ENCODE data around the gene ERMARD.

Gene ERMARD

DNA sequence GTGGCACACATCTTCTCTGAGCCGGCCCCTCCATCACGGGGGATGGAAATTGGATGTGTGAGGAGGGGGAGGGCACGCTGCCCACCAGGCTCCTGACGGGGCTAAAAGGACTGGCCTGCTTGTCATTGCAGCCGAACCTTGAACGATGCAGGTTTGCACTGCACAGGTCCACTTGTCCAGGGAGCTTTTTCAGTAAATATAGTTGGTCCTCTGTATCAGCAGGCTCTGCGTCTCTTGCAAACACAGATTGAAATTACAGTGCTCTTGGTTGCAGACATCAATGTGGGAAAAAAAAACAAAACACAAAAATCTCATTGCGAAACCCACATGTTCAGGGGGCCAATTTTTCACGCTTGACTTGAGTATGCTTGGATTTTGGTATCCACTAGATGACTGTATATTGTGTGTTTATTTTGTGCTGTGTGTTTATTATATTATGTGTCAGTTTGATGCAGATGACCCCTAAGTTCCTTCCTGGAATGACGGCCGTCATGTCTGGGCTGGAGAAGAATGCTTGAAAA, 29.2 kb downstream of the ERMARD start:
- DNase-seq (ENCODE audit: insufficient read length, low spot score) (no peak), FAIRE-seq (no peak)

DNA sequence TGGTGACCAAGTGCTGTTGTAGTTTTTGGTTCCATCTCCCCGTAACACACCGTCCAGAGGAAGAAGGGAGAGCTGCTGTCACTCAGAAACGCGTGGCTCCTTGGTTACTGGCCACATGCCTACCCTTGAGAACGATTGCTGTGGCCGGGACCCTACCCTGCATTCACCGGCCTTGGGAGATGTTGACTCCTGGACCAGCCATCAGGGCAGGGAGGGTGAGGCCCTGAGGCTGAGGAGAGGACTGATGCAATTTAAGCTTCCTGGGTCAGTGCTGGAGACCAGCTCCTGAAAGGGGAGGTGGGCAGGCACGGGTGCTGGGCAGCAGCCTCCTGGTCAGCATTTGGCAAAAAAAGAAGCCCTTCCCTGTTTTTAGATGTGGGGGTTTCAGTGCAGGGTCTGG, 31.5 kb downstream of the ERMARD start:
- DNase-seq (ENCODE audit: insufficient read length, low spot score) (no peak), FAIRE-seq (no peak)

DNA sequence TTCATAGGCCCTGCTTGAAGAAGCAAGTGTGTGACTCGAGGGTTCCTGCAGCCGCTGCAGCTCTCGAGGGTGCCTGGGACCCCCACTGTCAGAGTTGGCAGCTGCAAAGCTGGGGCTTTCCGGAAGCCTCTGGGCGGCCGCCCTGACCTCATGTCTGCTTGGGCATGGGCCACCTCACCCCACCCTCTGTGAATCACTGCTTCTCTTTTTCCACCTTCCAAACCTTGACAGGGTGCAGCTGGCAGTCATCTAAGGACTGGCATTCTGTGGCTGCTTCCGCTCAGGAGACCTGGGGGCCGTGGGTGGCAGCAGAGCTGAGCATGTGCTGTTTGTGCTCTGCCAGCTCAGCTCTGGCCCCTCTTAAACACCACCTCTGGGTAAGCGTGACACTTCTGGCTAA, 32.0 kb downstream of the ERMARD start:
- FAIRE-seq (no peak), DNase-seq (ENCODE audit: insufficient read length, low spot score) (no peak)

DNA sequence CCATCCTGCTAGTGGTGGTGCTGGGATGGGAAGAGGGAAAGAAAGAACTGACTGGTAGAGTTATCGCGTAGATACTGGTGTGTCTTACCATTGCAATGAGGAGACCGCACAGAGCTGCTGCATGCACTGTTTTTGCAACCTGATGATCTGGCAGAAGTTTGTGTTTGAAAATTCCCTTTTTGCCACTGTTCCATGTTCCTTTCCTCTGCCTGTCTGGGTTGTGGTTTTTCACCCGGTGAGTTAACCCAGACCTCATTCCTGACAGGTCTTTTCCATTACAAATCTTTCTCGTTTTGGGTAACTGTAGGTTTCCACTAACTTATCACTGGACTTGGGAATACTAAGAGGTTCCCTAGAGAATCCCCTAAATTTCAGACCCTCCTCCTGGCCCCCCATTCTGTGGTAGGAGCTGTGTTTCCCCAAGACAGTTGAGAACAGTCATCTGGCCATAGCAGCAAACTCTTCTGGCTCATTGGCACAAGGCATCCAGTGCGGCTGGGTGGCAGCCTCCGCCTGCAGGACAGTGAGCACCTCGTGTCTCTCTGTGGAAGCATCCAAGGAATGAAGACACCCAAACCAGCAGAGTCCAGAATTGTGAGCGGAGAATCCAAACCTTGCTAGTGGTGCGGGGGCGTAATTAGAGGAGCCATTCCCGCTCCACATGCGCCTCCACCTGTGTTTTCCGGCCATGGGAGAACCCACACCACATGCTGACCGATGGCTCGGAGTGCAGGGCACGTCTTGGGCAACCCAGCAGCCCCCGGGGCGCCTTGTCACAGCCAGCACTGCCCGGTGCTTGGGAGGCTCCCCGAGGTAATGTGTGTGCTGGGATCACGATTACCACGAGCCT, 32.8 kb downstream of the ERMARD start:
- FAIRE-seq (no peak), DNase-seq (ENCODE audit: insufficient read length, low spot score) (no peak)

DNA sequence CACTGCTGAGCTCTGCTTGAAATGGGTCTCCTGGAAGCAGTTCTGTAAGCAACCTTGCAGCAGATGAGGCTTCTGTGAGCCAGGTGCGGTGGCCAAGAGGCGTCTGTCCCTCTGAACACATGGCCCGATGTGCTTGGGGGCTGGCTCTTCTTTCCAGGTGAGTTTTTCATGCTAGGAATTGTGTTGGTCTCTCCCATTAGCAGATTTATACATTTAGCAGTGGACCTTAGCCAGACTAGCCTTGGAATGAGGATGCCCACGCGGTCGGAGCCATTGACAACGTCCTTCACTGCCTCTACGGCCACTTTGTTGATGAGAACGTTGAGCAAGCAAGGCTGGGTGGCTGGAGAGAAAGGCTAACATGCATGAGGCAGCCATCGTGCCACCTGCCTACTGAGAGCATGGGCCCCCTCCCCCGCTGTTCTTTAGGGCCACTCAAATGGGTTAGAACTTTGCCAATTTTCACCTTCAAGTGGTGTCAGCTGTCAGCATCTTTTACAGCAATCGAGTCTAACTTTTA, 33.5 kb downstream of the ERMARD start:
- FAIRE-seq (no peak), DNase-seq (ENCODE audit: insufficient read length, low spot score) (no peak)

DNA sequence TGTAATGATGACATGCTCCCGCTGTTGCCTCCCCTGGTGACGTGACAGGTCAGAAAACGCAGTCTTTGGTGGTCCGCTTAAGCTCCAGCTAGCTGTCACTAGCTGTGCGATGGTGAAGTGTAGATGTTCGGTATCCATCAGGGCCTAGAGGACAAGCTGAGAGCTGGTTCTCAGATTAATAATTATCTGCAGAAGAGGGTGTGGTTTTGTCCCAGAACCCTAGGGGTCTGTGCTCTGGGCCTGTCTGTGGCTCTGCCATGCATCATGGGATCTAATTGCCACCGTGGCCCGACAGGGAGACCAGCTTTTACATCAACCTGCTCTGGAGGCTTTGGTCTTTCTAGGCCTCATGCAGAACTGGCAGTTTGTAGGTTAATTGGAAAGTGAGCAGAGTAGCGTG, 34.1 kb downstream of the ERMARD start:
- DNase-seq (ENCODE audit: insufficient read length, low spot score) = no peak
- FAIRE-seq = no peak

DNA sequence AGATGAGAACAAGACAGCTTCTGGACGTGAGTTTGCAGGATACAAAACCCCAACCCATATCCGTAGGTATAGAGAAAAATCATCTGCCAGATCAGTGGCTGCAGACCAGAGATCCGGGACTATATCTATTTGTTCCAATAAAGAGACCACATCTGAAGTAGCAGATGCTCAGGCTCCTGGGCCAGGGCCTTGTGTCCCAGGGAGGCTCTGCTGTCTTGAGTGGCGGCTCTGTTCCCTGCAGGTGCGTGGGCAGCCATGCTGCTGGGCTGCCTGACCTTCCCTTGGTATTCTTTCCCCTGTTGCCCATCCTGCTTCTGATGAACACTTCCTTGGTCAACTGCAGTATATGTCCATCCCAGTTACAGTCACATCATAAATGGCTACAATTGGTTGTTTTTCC, 34.9 kb downstream of the ERMARD start:
- DNase-seq (ENCODE audit: insufficient read length, low spot score) (no peak), FAIRE-seq (no peak)

DNA sequence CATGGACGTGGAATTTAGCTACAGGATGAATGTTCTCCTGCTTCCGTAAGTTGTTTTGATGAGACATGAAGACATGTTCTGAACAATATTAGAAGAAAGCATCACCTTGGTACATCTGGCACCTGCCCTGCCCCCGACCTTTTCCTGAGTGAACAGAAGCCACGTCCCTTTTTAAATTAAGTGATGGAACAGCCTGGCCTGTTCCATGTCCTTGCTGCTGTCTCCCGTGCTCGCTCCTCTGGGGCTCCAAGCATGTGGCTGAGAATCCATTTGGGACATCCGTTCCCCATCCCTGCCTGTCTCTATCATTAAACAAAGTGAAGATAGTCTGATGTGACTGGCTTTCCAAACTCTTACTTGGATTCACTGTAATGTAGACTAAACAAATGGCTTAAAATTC, 36.4 kb downstream of the ERMARD start:
- DNase-seq (ENCODE audit: insufficient read length, low spot score) (no peak), FAIRE-seq (no peak)

DNA sequence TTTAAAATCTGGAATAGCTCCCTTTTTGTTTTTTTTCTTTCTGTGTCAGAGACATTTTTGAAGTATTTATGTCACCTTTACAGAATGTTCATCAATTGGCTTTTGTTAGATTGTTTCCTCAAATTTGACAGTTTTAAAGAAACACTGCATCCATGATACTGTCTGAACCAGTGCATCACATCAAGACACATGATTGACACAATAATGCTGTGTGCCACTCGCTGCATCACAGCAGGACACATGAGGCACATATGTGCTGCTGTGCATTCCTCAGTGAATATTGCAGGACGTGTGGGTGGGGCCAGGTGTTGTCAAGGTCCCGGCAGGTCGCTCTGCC, 37.4 kb downstream of the ERMARD start:
- FAIRE-seq (no peak), DNase-seq (ENCODE audit: insufficient read length, low spot score) (no peak)

DNA sequence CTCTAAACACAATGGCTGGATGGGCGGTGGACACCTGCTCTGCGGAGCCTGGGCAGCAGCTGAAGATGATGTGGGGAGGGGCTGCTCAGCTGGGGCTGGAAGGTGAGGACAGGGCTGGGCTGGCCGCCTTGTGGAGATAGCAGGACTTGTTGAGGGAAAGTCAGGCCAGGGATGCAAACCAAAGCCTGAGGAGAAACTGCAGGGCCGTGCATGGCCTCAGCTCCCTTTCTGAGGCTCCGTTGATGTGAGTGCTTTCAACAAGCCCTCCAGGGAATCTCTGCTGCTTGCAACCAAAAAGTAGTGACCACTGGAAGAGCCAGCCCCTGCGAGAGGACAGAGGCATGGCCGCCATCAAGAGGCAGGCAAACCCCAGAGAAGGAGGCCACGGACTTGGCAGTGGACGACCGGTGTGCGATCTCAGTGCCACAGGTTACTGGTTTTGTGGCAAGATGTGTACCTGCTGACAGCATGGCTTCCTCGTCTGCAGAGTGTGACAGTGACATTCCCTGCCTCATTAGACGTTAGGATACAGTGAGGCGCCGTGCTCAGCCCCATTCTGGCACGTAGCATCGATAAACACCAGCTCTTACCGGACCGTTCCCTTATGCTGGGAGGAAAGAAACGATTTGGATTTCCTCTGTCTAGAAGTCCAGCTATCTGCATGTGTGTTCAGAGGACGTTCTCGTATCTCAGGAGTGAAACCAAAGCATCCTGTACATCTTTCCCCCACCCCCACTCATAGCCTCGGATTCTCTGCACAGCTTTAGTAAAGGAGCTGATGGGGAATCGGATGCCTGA, 37.9 kb downstream of the ERMARD start:
- FAIRE-seq (no peak), DNase-seq (ENCODE audit: insufficient read length, low spot score) (no peak)

DNA sequence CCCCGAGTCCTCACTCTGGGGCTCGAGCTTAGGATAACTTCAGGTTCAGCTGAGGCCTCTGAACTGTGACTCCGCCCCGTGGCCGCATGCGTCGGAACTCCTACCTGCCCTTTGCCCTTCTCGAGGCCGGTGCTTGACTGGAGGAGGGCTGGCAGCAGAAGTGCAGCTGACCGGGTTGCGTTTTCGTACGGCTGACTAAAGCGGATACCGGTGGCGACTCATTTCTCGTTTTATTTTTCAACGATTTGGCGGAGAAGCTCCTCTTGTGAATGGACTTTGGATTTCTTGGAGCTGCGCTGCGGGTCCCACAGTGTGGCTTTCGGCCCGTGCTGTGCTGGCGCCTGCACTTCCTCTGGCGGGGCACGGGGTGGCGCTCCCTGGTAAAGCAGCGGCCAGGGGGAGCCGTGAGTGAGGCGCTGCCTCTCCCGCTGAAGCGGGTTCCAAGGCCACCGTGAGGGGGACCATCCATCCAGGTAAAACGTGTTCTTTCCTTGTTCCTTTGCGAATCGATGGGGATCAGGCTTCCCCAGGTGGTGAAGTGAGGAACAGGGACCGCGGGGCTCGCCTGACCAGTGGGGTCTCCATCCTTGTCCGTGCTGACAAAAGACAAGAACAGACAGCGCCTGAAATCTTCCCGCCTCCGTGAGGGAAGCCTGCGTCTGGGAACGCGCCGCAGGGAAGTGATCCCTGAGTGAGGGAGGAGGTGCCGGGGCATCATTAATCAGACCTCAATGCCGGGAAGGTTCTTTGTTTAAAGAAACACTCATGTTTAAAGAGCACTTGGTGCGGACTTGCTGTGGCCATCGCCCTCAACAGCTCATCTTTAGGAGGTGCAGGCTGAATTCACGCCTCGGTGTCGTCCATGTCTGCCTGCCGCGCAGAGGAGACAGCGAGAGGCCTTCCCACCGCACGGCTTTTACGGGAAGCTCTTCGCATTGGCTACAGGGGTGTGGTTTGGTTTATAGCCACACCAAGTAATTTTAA, 38.8 kb downstream of the ERMARD start:
- peak; percentile 78 for DNase-seq (ENCODE audit: insufficient read length, low spot score)
- FAIRE-seq = peak; percentile 78

DNA sequence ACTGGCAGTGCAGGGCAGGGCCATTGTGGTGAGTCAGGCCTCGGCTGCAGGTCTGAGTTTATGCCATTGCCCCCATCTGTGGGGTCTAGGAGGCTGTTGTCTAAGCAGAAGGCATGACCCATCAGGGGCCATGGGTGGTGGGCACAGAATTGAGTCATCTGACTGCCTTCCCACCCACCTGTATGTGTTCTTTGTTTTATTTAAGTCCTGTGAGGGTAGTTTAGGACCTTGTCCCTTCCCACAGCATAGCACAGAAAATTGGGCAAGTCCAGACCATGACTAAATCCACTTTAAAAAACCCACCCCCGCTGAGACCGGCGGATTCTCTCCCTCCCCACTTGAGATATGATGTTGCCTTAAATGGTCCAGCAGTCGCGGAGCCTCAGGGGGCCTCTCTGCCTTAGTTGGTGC, 40.3 kb downstream of the ERMARD start:
- FAIRE-seq = no peak
- DNase-seq (ENCODE audit: insufficient read length, low spot score) = no peak

DNA sequence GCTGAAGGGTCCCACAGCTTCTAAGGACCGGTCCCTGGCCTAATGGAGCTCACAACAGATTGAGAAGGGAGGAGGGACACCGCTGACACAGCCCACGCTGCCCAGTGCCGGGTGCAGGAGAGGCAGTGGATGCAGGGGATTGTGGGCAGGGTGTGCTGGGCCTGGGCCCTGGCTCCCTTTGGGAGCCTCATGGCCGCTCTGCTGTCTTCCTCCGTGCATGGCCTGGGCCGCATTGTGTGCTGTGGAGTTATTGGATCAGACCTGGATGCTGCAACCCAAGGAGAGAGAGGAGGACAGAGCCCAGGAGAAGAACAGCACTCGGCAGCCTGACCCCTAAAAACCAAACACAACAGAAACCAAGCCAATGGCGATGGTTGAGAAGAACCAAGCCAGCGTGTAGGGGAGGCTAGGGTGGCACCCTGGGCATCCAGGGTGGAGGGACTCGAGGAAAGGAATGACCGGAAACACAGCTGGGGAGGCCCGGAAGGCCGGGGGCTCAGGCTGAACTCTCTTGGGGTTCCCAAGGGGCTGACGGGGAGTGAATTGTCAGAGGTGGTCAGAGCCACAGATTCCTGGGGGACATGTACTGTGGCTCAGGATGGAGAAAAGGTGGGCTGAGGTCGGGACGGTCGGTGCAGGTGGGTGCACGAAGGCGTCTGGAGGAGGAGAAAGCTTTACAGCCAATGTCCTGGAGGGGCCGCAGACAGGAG, 41.0 kb downstream of the ERMARD start:
- no peak for FAIRE-seq
- no peak for DNase-seq (ENCODE audit: insufficient read length, low spot score)

DNA sequence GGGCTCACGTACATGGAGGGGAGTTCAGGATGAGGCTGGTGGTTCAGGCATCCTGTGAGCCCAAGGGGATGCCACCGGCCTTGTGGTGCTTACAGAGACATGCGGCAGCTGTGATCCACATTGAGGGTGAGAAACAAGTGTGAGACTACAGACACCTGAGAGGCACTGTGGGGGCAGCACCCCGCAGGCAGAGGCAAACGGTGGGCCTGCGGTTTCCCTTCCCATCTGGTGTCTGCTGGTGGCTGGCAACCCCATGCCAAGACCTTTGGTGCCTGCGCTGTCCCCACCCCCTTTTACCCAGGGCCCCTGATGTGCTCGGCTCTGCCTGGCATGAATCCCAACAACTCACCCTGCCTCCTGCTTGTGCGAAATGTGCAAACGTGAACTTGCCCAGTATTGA, 42.0 kb downstream of the ERMARD start:
- DNase-seq (ENCODE audit: insufficient read length, low spot score) = no peak
- no peak for FAIRE-seq

DNA sequence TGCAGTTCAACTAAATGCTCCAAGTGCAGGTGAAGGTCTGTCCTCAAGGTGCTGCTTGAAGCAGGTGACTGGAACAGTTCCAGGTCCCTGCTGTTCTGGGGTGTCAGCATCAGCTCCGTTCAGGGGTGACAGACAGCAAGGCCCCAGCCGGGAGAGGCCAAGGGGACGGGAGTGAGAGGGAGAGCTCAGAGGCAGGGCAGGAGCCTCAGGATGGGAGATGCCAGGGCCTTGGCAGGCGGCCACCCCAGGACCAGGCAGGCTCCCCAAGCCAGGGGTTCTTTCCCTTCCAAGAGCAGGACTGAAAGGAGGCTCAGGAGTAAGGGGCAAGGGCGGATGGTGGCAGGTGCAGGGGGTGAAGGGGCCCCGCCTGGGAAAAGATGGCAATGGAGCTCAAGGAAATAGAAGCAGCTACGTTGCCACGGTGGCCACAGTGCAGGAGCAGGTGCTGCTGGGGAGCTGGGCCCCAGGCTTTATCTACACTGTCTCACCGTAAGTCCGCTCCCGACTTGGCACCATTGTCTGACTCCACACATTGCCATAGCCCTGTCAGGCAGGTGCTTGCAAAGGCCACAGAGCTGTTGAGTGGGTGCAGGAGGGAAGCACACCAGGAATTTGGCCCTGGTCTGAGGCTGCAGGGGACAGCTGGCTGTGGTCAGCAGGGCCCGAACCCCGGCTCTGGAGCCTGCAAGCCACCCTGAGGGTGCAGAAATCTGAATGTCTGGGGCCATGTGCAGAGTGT, 43.1 kb downstream of the ERMARD start:
- no peak for FAIRE-seq

DNA sequence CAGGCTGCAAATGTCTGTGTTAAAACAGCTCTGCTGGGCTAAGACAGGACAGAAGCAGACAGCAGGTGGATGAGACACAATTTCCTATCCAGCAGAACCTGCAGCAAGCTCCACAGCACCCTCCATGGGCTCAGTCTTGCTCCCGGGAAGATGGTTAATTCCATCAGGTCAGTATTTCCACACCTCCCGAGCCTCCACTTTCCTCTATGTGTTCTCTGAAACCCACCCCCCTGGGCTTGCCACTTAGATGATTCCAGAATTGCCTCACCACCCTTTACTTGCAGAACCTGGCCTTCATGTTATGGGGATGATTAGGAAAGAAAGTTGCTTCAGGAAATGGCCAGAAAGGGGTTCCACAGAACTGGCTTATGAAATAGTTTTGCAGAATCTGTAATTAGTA, 43.8 kb downstream of the ERMARD start:
- FAIRE-seq (no peak), DNase-seq (ENCODE audit: insufficient read length, low spot score) (no peak)

More for the DNA sequence above, 43.1 kb downstream of the ERMARD start:
- no peak for DNase-seq (ENCODE audit: insufficient read length, low spot score)

DNA sequence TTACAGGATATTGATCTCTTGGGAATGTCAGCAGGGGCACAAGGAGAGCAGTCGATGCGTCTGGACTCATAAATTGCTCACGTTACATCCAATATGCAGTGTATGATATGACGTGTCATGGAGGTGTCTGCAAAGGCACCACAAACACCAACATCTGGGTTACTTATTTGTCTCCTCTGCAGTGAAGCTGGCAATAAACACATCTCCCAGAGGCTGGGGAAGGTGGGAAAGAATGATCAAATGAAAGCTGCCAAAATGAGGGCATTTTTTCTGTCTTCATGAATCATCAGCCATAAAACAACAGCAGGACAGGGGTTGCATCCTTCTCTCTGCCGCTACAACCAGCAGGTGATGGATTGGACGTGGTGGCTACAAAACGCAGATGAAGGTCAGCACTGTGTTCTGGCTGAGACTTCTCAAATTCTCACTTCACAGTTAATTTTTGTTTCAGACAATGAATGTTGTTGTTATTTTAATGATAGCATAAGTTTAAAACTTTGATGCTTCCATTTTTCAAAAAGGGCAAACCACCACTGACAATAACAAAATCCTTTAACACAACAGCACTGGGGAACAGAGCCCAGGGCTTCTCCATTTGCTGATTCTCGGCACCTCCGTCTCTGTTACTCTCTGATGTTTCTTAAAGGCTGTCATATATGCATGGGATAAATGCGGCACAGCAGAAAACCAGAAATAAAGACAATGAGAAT, 47.5 kb downstream of the ERMARD start:
- FAIRE-seq = no peak
- no peak for DNase-seq (ENCODE audit: insufficient read length, low spot score)

DNA sequence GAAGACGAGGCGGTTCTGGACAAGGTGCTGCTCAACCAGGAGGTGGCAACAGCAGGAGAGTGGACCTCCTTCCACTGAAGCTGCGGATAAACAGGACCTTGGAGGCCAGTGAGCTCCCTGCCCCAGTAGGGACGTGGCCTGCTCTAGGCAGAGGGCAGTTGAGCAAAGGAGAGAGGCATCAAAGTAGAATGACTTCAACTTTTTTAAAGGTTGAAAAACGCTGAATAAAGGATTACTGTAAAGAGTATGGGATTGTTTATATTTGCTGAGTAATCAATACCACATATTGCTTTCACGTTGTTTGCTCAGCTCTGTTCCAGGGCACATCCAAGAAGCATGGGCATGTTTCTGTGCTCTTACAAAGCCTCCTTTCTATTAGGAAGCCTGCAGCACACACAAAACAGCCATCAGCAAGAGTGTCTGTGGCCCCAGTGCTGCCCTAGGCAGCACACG, 48.1 kb downstream of the ERMARD start:
- DNase-seq (ENCODE audit: insufficient read length, low spot score) (no peak), FAIRE-seq (no peak)
